IMR-90 (cell line): Measurements from ENCODE around the gene SIPA1L3.

Experiments
- BHLHE40 ChIP-seq: fragments of 150-350 bp; IDR thresholded peaks from 2 replicates; pipeline ENCODE4 v1.6.1; 2016; ENCODE audit warnings: mild to moderate bottlenecking, low read depth, low read length
- CEBPB ChIP-seq: IDR thresholded peaks from 2 replicates; pipeline ENCODE4 v1.6.1; 2012; ENCODE audit warnings: low read depth, low read length, improper control_type of control experiment
- MXI1 ChIP-seq: IDR thresholded peaks from 2 replicates; pipeline ENCODE4 v1.6.1; 2012; ENCODE audit warnings: low read depth, mild to moderate bottlenecking, low read length, moderate library complexity, borderline replicate concordance
- POLR2A ChIP-seq: IDR thresholded peaks from 2 replicates; pipeline ENCODE4 v1.6.1; 2012; ENCODE audit warnings: mild to moderate bottlenecking, low read depth, low read length
- RAD21 ChIP-seq: IDR thresholded peaks from 2 replicates; pipeline ENCODE4 v1.6.1; 2012; ENCODE audit warnings: low read length, improper control_type of control experiment
- RFX5 ChIP-seq: IDR thresholded peaks from 2 replicates; pipeline ENCODE4 v1.8.0; 2012; ENCODE audit warnings: low read depth, mild to moderate bottlenecking, low read length, moderate library complexity
- SMC3 ChIP-seq: fragments of 150-350 bp; IDR thresholded peaks from 2 replicates; pipeline ENCODE4 v1.6.1; 2016; ENCODE audit warnings: low read depth, mild to moderate bottlenecking, antibody characterized with exemption, low read length, moderate library complexity
- TF ChIP-seq, protein P1 (sequence below): conservative IDR thresholded peaks from 2 replicates; pipeline ENCODE4 v1.5.1; 2012; ENCODE audit warnings: mild to moderate bottlenecking, low read depth, low read length, improper control_type of control experiment
- TF ChIP-seq, protein P2 (sequence below): fragments of 150-350 bp; IDR thresholded peaks from 2 replicates; pipeline ENCODE4 v1.6.1; 2017; ENCODE audit warnings: mild to moderate bottlenecking, antibody characterized with exemption, low read length, low read depth

GRCh38 chr19:38081547-38082255 lies 174.7 kb downstream of the SIPA1L3 start:
- TF ChIP-seq, protein P1, sequence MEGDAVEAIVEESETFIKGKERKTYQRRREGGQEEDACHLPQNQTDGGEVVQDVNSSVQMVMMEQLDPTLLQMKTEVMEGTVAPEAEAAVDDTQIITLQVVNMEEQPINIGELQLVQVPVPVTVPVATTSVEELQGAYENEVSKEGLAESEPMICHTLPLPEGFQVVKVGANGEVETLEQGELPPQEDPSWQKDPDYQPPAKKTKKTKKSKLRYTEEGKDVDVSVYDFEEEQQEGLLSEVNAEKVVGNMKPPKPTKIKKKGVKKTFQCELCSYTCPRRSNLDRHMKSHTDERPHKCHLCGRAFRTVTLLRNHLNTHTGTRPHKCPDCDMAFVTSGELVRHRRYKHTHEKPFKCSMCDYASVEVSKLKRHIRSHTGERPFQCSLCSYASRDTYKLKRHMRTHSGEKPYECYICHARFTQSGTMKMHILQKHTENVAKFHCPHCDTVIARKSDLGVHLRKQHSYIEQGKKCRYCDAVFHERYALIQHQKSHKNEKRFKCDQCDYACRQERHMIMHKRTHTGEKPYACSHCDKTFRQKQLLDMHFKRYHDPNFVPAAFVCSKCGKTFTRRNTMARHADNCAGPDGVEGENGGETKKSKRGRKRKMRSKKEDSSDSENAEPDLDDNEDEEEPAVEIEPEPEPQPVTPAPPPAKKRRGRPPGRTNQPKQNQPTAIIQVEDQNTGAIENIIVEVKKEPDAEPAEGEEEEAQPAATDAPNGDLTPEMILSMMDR: no peak
- TF ChIP-seq POLR2A (no peak), MXI1 (no peak), RFX5 (no peak), RAD21 (no peak), BHLHE40 (no peak), CEBPB (no peak), SMC3 (no peak)
- TF ChIP-seq, protein P2, sequence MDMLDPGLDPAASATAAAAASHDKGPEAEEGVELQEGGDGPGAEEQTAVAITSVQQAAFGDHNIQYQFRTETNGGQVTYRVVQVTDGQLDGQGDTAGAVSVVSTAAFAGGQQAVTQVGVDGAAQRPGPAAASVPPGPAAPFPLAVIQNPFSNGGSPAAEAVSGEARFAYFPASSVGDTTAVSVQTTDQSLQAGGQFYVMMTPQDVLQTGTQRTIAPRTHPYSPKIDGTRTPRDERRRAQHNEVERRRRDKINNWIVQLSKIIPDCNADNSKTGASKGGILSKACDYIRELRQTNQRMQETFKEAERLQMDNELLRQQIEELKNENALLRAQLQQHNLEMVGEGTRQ: no peak
